RWPE2 (cell line): ENCODE measurements around the gene PSMC3IP.

Experiments used
- ATAC-seq: fragments of 200-7000 bp; cut with Tn5 transposase; 3 replicates; pipeline ENCODE4 v1.9.1; 2021; ENCODE audit warnings: low read depth
- DNase-seq: peaks from one replicate; pipeline ENCODE4 v3.0.0-alpha.2; 2020; ENCODE audit warnings: low spot score
- H3K27ac ChIP-seq: fragments of 450-650 bp; 2 replicates; pipeline ENCODE4 v1.5.1; 2017; ENCODE audit warnings: mild to moderate bottlenecking; ENCODE audit not compliant: poor library complexity, severe bottlenecking
- H3K27me3 ChIP-seq: fragments of 250-450 bp; sonication (Bioruptor Pico); 2 replicates; pipeline ENCODE4 v1.5.1; 2021; ENCODE audit warnings: mild to moderate bottlenecking, moderate library complexity; ENCODE audit not compliant: insufficient read depth, poor library complexity, severe bottlenecking
- H3K36me3 ChIP-seq: fragments of 250-450 bp; sonication (Bioruptor Pico); 2 replicates; pipeline ENCODE4 v1.5.1; 2020; ENCODE audit warnings: low read depth, mild to moderate bottlenecking, moderate library complexity
- H3K4me1 ChIP-seq: fragments of 250-450 bp; sonication (Bioruptor Pico); 2 replicates; pipeline ENCODE4 v1.5.1; 2021; ENCODE audit warnings: mild to moderate bottlenecking, moderate library complexity; ENCODE audit not compliant: insufficient read depth, poor library complexity, severe bottlenecking
- H3K4me3 ChIP-seq: fragments of 250-450 bp; sonication (Bioruptor Pico); 2 replicates; pipeline ENCODE4 v1.5.1; 2021; ENCODE audit warnings: mild to moderate bottlenecking, moderate library complexity; ENCODE audit not compliant: severe bottlenecking
- H3K9me3 ChIP-seq: fragments of 250-450 bp; sonication (Bioruptor Pico); 2 replicates; pipeline ENCODE4 v1.5.1; 2021; ENCODE audit warnings: mild to moderate bottlenecking, moderate library complexity; ENCODE audit not compliant: severe bottlenecking
- CTCF ChIP-seq: fragments of 450-650 bp; IDR thresholded peaks from one replicate; pipeline ENCODE4 v1.5.1; 2017; ENCODE audit warnings: mild to moderate bottlenecking, moderate library complexity; ENCODE audit not compliant: poor library complexity, severe bottlenecking

PSMC3IP gene

DNA sequence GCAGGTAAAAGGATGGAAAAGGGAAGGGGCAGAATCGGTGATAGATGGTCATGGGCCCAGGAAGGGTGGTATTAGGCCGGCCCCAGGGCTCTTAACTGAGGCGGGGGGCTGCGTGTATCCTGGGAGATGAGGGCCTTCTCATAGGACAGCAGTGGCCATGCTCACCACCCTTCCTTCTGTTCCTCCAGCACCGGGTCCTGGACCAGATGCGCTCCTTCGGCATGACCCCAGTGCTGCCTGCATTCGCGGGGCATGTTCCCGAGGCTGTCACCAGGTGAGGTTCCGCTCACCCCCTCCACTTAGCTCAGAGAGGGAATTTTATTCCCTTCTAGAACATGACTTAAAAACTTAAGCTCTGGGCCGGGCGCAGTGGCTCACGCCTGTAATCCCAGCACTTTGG, 39.0 kb downstream of the PSMC3IP start:
- DNase-seq (no peak), ATAC-seq (no peak)
- TF ChIP-seq CTCF, result no peak
- Histone ChIP-seq H3K4me1 (peaks cover 9% of the 10 kb centered on the region), H3K36me3 (peaks cover 9% of the 10 kb centered on the region), H3K27ac (no peak overlapping the region), H3K4me3 (no peak overlapping the region), H3K9me3 (no peaks in the 10 kb centered on the region), H3K27me3 (no peaks in the 10 kb centered on the region)

DNA sequence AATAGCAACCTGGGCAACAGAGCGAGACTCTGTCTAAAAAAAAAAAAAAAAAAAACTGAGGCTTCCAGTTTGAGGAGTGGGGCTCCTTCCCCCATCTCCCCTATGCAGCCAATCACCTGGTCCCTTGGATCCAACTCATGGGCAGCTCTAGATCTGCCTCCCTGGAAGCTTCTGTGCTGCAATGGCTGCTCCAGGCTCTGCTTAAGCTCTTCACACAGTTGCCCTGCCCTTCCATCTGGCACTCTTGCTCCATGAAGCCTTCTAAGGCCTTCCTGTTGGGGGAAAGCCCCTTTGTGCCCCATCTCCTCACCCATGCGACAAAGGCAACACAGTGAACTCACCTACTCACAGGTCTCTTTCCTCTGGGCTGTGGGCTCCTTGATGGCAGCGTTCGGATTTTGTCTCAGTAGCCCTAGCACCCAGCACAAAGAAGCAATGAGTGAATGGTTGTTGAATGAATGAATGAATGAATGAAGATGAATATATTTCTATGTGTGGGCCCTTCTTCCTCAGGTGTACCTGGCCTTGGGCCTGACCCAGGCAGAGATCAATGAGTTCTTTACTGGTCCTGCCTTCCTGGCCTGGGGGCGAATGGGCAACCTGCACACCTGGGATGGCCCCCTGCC, 39.6 kb downstream of the PSMC3IP start:
- ATAC-seq (no peak), DNase-seq (no peak)
- Histone ChIP-seq H3K27ac (no peak overlapping the region), H3K4me1 (peaks cover 9% of the 10 kb centered on the region), H3K36me3 (peaks cover 9% of the 10 kb centered on the region), H3K4me3 (no peak overlapping the region), H3K9me3 (no peaks in the 10 kb centered on the region), H3K27me3 (no peaks in the 10 kb centered on the region)
- TF ChIP-seq CTCF, result no peak

DNA sequence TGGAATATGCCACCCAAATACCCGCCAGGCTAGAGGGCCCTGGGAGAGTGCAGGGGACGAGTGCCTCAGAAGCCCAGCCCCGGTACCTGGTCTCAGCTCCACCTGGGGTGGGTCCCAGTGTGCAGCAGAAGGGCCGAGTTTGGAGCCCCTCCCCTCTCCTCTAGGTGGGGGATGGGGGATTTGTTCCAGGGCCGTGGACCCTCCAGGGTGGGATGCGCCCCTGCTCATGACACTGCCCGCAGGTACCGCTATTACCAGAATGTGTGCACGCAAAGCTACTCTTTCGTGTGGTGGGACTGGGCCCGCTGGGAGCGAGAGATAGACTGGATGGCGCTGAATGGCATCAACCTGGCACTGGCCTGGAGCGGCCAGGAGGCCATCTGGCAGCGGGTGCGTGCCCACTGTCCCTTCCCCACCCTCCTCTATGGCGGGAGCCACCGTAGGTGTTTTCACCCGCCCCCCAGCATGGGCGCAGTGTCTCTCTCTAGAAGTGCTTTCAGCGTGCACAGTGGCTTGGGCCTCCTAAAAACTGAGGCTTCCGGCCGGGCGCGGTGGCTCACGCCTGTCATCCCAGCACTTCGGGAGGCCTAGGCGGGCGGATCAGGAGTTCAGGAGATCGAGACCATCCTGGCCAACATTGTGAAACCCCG, 40.2 kb downstream of the PSMC3IP start:
- Histone ChIP-seq H3K36me3 (peaks cover 6% of the 10 kb centered on the region), H3K27me3 (no peaks in the 10 kb centered on the region), H3K9me3 (no peaks in the 10 kb centered on the region), H3K4me3 (peak overlapping the region; percentile 85), H3K4me1 (peaks cover 9% of the 10 kb centered on the region), H3K27ac (peak overlapping the region; percentile 78)
- DNase-seq, result no peak
- no peak for TF ChIP-seq CTCF
- no peak for ATAC-seq

GRCh38 chr17:42536372-42537155, 41.0 kb downstream of the PSMC3IP start:
- peak; percentile 20 for TF ChIP-seq CTCF
- Histone ChIP-seq H3K4me1 (peaks cover 12% of the 10 kb centered on the region), H3K36me3 (peaks cover 5% of the 10 kb centered on the region; the same call in 1 of the 2 replicates), H3K4me3 (peak overlapping the region; percentile 85), H3K27me3 (no peaks in the 10 kb centered on the region), H3K27ac (peak overlapping the region; percentile 78), H3K9me3 (no peaks in the 10 kb centered on the region)
- ATAC-seq (peak; percentile 73), DNase-seq (peak; percentile 83)
